KMS-11 (cell line): Measurements from ENCODE around the gene AAK1.
A peak's percentile ranks its signal among the peaks of the same experiment; 100 is the strongest.

Experiments used
- H2AFZ ChIP-seq: fragments of 200-600 bp; sonication (generic); 2 replicates; pipeline ENCODE4 v1.6.1; 2016; ENCODE audit warnings: antibody characterized with exemption, mixed run types, low read depth
- H3K27ac ChIP-seq: fragments of 200-600 bp; sonication (generic); 2 replicates; pipeline ENCODE4 v1.6.1; 2016; ENCODE audit warnings: mild to moderate bottlenecking, mixed run types
- H3K27me3 ChIP-seq: fragments of 200-600 bp; sonication (generic); 2 replicates; pipeline ENCODE4 v1.6.1; 2017; ENCODE audit warnings: mild to moderate bottlenecking, low read depth, mixed run types, moderate library complexity; ENCODE audit not compliant: insufficient read depth
- H3K36me3 ChIP-seq: fragments of 200-600 bp; sonication (generic); 2 replicates; pipeline ENCODE4 v1.6.1; 2017; ENCODE audit warnings: mild to moderate bottlenecking, mixed run types; ENCODE audit not compliant: insufficient read depth
- H3K4me1 ChIP-seq: fragments of 200-600 bp; sonication (generic); 2 replicates; pipeline ENCODE4 v1.6.1; 2016; ENCODE audit warnings: mild to moderate bottlenecking, low read depth, mixed run types; ENCODE audit not compliant: poor library complexity, severe bottlenecking
- H3K4me2 ChIP-seq: fragments of 200-600 bp; sonication (generic); 2 replicates; pipeline ENCODE4 v1.7.0; 2016; ENCODE audit warnings: mild to moderate bottlenecking, mixed run types
- H3K4me3 ChIP-seq: fragments of 200-600 bp; sonication (generic); IDR thresholded peaks from 2 replicates; pipeline ENCODE4 v1.6.1; 2017; ENCODE audit warnings: low read depth, low read length, mixed read lengths; ENCODE audit not compliant: insufficient read depth
- H3K79me2 ChIP-seq: fragments of 200-600 bp; sonication (generic); 2 replicates; pipeline ENCODE4 v1.6.1; 2016; ENCODE audit warnings: low read depth, mixed run types; ENCODE audit not compliant: insufficient read depth
- H3K9ac ChIP-seq: fragments of 200-600 bp; sonication (generic); 2 replicates; pipeline ENCODE4 v1.6.1; 2016; ENCODE audit warnings: mild to moderate bottlenecking, mixed run types
- H4K20me1 ChIP-seq: fragments of 200-600 bp; sonication (generic); 2 replicates; pipeline ENCODE4 v1.6.1; 2016; ENCODE audit warnings: mild to moderate bottlenecking, mixed run types; ENCODE audit not compliant: insufficient read depth
- TF ChIP-seq, protein P1 (sequence below): fragments of 200-600 bp; sonication (generic); conservative IDR thresholded peaks from 2 replicates; pipeline ENCODE4 v1.6.1; 2017; ENCODE audit warnings: low read depth, mild to moderate bottlenecking, antibody characterized with exemption, low read length, moderate library complexity, mixed read lengths

Gene AAK1

GRCh38 chr2:69483696-69484095, 159.8 kb downstream of the AAK1 start:
- Histone ChIP-seq H3K79me2 (no peaks in the 10 kb centered on the region), H4K20me1 (no peaks in the 10 kb centered on the region), H3K27ac (no peak overlapping the region), H3K4me3 (no peak overlapping the region), H2AFZ (no peak overlapping the region), H3K36me3 (no peaks in the 10 kb centered on the region), H3K4me2 (no peak overlapping the region), H3K27me3 (no peaks in the 10 kb centered on the region), H3K9ac (no peak overlapping the region), H3K4me1 (peaks cover 20% of the 10 kb centered on the region)
- TF ChIP-seq, protein P1, sequence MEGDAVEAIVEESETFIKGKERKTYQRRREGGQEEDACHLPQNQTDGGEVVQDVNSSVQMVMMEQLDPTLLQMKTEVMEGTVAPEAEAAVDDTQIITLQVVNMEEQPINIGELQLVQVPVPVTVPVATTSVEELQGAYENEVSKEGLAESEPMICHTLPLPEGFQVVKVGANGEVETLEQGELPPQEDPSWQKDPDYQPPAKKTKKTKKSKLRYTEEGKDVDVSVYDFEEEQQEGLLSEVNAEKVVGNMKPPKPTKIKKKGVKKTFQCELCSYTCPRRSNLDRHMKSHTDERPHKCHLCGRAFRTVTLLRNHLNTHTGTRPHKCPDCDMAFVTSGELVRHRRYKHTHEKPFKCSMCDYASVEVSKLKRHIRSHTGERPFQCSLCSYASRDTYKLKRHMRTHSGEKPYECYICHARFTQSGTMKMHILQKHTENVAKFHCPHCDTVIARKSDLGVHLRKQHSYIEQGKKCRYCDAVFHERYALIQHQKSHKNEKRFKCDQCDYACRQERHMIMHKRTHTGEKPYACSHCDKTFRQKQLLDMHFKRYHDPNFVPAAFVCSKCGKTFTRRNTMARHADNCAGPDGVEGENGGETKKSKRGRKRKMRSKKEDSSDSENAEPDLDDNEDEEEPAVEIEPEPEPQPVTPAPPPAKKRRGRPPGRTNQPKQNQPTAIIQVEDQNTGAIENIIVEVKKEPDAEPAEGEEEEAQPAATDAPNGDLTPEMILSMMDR: no peak

DNA sequence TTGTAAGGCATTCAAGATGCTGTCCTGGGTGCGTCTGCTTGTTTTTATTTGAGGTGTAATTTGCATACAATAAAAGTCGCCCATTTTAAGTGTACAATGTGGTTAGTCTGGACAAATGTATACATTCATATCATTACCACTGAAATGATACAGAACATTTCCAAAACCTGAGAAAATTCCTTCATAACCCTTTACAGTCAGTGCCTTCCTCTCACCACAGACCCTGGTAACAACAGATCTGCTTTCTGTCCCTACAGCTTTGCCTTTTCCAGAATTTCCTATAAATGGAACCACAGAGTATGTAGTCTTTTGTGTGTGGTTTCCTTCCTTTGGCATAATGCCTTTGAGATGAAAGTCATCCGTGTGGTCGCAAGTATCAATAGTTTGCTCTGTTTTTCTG, 160.5 kb downstream of the AAK1 start:
- Histone ChIP-seq H3K36me3 (no peaks in the 10 kb centered on the region), H3K4me1 (peaks cover 22% of the 10 kb centered on the region), H3K27ac (no peak overlapping the region), H2AFZ (no peak overlapping the region), H3K27me3 (no peaks in the 10 kb centered on the region), H3K79me2 (no peaks in the 10 kb centered on the region), H4K20me1 (no peaks in the 10 kb centered on the region), H3K4me2 (no peak overlapping the region), H3K9ac (no peak overlapping the region), H3K4me3 (no peak overlapping the region)
- TF ChIP-seq, protein P1: no peak

GRCh38 chr2:69482471-69482870, 161.1 kb downstream of the AAK1 start:
- Histone ChIP-seq H3K4me2 (no peak overlapping the region), H2AFZ (no peak overlapping the region), H3K79me2 (no peaks in the 10 kb centered on the region), H3K4me3 (no peak overlapping the region), H3K36me3 (no peaks in the 10 kb centered on the region), H3K9ac (no peak overlapping the region), H4K20me1 (no peaks in the 10 kb centered on the region), H3K27me3 (no peaks in the 10 kb centered on the region), H3K27ac (no peak overlapping the region), H3K4me1 (peaks cover 26% of the 10 kb centered on the region)
- TF ChIP-seq, protein P1: no peak

GRCh38 chr2:69481421-69481820, 162.1 kb downstream of the AAK1 start:
- Histone ChIP-seq H3K4me1 (peaks cover 27% of the 10 kb centered on the region), H3K27ac (no peak overlapping the region), H4K20me1 (no peaks in the 10 kb centered on the region), H3K4me2 (no peak overlapping the region), H2AFZ (no peak overlapping the region), H3K9ac (no peak overlapping the region), H3K79me2 (no peaks in the 10 kb centered on the region), H3K36me3 (no peaks in the 10 kb centered on the region), H3K4me3 (no peak overlapping the region), H3K27me3 (no peaks in the 10 kb centered on the region)
- TF ChIP-seq, protein P1: no peak

DNA sequence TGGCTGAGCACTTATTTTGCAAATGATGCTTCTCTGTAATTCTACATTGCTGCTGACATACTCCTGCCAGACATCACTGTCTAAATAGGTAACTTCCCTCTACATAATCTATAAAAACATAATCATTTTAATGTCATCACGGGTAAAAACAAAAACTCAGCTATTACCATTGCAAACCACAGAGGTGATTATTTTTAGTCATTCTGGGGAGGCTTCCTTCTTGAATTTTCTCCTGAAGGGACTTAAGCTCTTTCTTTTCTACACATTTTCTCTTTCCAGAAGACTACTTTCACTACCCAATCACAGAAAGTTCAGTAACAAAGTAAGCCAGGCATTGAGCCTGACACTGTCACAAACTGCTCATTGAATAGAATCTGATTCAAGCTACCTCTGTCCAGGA, 165.9 kb downstream of the AAK1 start:
- TF ChIP-seq, protein P1: no peak
- Histone ChIP-seq H3K4me2 (peak overlapping the region; percentile 22), H3K4me1 (peaks cover 43% of the 10 kb centered on the region), H3K36me3 (no peaks in the 10 kb centered on the region), H3K79me2 (no peaks in the 10 kb centered on the region), H3K9ac (no peak overlapping the region), H3K27me3 (no peaks in the 10 kb centered on the region), H4K20me1 (no peaks in the 10 kb centered on the region), H3K27ac (no peak overlapping the region), H3K4me3 (no peak overlapping the region), H2AFZ (no peak overlapping the region)
